ENCODE results near the gene CDC16.
A peak's percentile ranks its signal among the peaks of the same experiment; 100 is the strongest.
"Not testable (repeated sequence)": the region's sequence is repeated elsewhere in the genome, so short reads cannot be mapped to it uniquely, and the experiment has no call there.

Gene CDC16, protein sequence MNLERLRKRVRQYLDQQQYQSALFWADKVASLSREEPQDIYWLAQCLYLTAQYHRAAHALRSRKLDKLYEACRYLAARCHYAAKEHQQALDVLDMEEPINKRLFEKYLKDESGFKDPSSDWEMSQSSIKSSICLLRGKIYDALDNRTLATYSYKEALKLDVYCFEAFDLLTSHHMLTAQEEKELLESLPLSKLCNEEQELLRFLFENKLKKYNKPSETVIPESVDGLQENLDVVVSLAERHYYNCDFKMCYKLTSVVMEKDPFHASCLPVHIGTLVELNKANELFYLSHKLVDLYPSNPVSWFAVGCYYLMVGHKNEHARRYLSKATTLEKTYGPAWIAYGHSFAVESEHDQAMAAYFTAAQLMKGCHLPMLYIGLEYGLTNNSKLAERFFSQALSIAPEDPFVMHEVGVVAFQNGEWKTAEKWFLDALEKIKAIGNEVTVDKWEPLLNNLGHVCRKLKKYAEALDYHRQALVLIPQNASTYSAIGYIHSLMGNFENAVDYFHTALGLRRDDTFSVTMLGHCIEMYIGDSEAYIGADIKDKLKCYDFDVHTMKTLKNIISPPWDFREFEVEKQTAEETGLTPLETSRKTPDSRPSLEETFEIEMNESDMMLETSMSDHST

GRCh38 chr13:114234645-114235421 lies at the start of gene CDC16:
Gene CDC16 (plus strand): TSS chr13:114234897. CDS start chr13:114235085, 188 bp downstream.
- DNase-seq, result peak; percentile 66

GRCh38 chr13:114185182-114185971 lies 49.3 kb upstream of the CDC16 start:
- DNase-seq, result no peak

GRCh38 chr13:114194853-114195252 lies 39.8 kb upstream of the CDC16 start:
- DNase-seq, result no peak

DNA sequence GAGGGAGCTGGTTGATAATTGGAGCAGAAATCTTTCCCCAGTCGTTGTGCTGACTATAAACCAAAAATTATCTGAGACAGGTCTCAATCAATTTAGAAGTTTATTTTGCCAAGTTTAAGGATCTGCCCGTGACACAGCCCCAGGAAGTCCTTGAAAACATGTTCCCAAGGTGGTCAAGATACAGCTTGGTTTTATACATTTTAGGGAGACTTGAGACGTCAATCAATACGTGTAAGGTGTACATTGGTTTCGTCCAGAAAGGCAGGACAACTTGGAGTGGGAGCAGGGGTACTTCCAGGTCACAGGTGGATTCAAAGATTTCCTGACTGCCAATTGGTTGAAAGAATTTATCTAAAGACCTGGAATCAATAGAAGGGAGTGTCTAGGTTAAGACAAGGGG lies 38.1 kb upstream of the CDC16 start:
- no peak for DNase-seq

DNA sequence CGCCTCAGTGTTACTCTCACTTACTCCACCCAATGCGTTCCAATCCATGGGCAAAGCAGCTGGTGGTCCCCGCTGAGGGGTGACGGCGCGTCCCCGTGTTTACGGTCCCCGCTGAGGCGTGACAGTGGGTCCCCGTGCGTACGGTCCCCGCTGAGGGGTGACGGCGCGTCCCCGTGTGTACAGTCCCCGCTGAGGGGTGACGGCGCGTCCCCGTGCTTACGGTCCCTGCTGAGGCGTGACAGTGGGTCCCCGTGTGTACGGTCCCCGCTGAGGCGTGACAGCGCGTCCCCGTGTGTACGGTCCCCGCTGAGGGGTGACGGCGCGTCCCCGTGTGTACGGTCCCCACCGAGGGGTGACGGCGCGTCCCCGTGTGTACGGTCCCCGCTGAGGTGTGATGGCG lies 36.1 kb upstream of the CDC16 start:
- no peak for DNase-seq

DNA sequence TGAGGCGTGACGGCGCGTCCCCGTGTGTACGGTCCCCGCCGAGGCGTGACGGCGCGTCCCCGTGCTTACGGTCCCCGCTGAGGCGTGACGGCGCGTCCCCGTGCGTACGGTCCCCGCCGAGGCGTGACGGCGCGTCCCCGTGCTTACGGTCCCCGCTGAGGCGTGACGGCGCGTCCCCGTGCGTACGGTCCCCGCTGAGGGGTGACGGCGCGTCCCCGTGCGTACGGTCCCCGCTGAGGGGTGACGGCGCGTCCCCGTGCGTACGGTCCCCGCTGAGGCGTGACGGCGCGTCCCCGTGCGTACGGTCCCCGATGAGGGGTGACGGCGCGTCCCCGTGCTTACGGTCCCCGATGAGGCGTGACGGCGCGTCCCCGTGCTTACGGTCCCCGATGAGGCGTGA lies 35.2 kb upstream of the CDC16 start:
- not testable (repeated sequence) for DNase-seq

- DNase-seq, result no peak
Measured at GRCh38 chr13:114199954-114200353, 34.7 kb upstream of the CDC16 start.

DNA sequence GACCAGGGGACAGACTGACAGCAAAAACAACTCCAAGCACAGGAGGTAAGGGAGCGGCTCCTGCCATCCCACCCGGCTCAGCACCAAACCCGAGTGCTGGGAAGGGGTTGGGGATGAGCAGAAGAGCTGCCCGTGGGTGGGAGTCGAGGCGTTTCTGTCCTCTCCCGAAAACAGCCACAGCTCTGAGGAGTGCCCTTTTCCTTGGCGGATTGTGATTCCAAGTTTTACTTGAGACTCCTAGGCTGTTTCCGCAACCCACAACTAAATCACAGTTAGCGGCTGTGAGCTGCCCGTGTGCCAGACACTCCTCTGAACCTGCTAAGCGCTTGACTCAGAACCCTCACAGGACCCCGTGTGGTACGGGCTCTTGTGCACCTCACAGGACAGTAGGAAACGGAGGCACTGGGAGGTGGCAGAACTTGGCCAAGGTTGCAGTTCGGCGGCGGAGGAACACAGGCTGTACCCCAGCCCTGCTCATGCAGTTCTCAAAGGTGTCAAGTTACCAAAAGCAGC lies 34.2 kb upstream of the CDC16 start:
- no peak for DNase-seq

DNA sequence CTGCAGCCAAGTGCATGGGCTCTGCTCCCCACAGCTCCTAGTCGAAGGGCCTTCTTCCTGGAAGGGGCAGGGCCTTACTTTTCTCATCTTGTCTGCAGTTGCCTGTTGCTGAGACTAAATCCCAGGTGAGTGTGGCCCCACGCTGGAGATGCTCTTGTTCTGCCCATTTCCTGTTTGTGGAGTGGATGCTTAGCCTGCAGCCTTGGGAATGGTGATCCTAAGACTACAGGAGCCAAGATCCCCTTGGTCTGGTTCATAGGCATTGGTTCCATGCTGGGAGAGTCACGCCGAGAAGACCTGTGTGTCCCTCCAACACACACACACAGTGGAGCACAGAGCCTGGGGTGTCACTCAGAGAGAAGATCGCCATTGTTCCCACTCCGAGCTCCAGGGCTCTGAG lies 32.1 kb upstream of the CDC16 start:
- DNase-seq, result no peak

DNA sequence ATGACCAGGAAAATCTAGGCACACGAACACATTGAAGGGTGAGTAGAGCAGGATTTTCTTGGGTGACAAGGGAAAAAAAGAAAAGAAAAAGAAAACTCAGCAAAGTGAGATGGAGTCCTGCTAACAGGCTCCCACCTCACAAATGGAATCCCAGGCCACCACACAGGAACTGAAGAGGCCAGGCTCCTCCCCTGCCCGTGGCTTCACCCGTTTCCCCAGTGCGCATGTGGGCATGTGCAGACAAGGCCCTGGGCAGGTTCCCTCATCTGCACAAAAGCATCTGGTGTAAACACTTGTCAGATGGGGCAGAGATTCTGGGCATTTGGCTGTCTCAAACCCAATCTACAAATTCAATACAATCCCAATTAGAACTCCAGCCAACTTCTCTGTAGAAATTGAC lies 31.2 kb upstream of the CDC16 start:
- DNase-seq, result no peak

DNA sequence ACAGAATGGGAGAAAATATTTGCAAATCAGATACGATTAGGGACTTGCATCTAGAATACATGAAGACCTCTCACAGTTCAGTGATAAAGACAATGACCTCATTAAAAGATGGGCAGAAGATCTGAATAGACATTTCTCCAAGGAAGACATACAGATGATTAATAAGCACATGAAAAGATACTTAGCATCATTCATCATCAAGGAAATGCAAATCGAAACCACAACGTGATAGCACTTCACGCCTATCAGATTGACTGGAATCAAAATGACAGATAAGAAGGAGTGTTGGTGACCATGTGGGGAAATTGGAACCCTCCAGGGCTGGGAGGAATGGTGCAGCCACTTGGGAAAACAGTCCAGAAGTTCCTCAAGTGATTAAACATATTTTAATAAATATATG lies 29.8 kb upstream of the CDC16 start:
- DNase-seq, result no peak

- DNase-seq, result no peak
Measured at GRCh38 chr13:114208134-114208533, 26.6 kb upstream of the CDC16 start.

DNA sequence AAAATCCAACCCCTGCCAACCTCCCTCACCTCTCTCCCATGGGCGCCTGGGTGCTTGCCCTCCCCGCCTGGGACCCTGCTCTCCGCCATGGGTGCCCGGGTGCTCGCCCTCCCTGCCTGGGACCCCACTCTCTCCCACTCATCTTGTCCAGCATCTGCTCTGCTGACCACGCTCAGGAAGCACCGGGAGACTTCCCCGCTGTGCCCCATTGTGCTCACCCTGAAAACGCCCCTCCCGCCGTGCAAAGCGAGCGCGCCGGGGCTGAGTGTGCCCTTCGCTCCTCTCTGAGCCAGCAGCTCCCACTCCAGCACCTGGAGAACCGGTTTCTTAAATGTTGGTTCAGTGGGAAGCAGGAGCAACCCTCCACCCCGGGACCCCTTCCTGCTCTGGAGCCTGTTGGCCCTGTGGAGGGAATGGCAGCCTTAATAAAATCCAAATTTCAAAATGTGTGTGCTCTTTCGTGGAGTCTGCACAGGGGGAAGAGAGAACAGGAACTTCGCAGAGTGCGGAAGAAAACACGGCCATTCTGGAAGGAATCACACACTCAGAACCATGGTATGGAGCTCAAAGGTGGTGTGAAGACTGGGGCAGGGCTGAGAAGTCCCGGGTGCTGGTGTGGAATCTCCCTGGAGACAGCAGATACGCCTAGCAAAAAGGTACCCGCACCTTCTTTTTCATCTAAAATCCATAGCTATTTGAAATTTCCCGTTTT lies 23.1 kb upstream of the CDC16 start:
- DNase-seq, result no peak

DNA sequence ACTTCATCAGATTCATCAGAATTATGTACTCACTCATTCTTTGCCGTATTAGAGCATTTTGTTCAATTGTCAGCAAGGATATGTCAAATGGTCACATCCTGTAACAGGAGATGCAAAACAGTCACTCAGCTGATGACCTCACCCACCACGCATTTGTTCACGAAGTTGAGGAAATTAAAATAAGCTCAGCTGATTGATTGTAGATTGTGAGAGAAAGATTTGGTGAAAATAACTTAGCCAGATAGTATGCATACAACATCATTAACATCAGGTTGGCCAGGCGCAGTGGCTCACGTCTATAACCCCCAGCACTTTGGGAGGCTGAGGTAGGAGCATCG lies 22.6 kb upstream of the CDC16 start:
- DNase-seq, result no peak

- DNase-seq, result no peak
Measured at GRCh38 chr13:114213980-114214379, 20.7 kb upstream of the CDC16 start.

- DNase-seq, result no peak
Measured at GRCh38 chr13:114219392-114219791, 15.3 kb upstream of the CDC16 start.

DNA sequence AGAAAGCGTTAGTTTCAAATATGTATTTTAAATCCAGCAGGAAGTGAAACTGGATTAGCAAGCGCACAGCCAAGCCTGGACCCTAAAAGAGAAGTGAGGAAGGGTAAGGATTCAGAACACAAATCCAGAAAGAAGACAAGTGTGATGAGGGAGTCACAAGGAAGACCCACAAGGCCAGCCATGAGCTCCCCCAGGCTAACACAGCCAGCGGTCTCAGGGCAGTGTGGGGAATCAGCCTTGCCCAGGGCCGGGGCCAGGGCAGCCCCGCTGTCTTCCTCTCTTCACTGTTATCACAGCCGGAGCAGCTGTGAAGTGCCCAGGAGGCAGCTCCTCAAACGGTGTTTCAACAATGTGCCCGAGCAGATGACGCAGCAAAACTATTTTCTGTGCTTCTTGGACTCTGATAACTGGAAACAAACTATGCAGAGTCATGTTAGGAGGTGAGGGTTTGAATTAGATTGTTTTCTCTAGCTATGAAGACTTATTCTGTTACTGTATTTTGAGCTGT lies 12.2 kb upstream of the CDC16 start:
- DNase-seq, result no peak

GRCh38 chr13:114224201-114224600 lies 10.5 kb upstream of the CDC16 start:
- no peak for DNase-seq

DNA sequence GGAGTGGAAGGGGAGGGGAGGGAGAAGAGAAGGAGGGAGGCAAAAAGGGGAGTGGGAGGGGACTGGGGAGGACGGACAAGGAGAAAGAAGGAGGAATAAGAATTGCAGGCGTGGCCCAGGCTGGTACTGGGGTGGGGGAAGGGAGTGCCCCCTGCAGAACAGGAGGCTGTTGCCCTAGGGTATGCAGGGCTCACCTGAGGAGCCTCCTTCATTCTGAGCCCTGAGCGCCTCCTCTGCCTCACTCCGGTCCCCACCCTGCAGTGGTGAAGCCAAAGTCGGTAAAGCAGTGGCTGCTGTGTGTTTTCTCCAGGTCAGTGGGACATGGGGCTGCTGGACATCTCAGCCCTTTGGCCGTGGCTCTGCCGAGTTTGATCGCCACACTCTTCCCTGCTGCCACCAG lies 9.1 kb upstream of the CDC16 start:
- no peak for DNase-seq

- DNase-seq, result no peak
Measured at GRCh38 chr13:114226088-114226487, 8.6 kb upstream of the CDC16 start.

- DNase-seq, result peak; percentile 10
Measured at GRCh38 chr13:114226699-114227323, 7.9 kb upstream of the CDC16 start.

- DNase-seq, result no peak
Measured at GRCh38 chr13:114227528-114227927, 7.2 kb upstream of the CDC16 start.

Measured in NCI-H2029 (cell line).